Natural killer cell (primary cell): ENCODE results near the gene CSNK2A3. TPM values are rescaled to one million over a fixed set of nuclear protein-coding genes. Genes with fewer than 3 reads are reported as not detected.

Experiments used
- ATAC-seq, 3 donors: fragments of 150-1000 bp in 2 of 3; fragments of 200-7000 bp in 1 of 3; cut with Tn5 transposase; 1 replicate in 1 of 3; 2 replicates in 2 of 3; pipeline ENCODE4 v1.10.0; 2021; ENCODE audit warnings: mild to moderate bottlenecking in 2 of 3, moderate library complexity in 2 of 3
- DNase-seq, 2 donors: peaks; one replicate each; pipeline versions ENCODE4 v3.0.0 to v3.0.0-alpha.2; 2013 to 2021; ENCODE audit warnings: mixed read lengths in 1 of 2
- H3K27ac ChIP-seq: one replicate; pipeline ENCODE4 v1.5.1; 2013; ENCODE audit warnings: mild to moderate bottlenecking, low read length
- H3K27me3 ChIP-seq: one replicate; pipeline ENCODE4 v1.6.1; 2013; ENCODE audit warnings: low read length; ENCODE audit not compliant: control insufficient read depth, insufficient read depth
- H3K36me3 ChIP-seq: one replicate; pipeline ENCODE4 v1.6.1; 2013; ENCODE audit warnings: low read length; ENCODE audit not compliant: control insufficient read depth, insufficient read depth
- H3K4me1 ChIP-seq: one replicate; pipeline ENCODE4 v1.6.1; 2013; ENCODE audit warnings: low read length; ENCODE audit not compliant: control insufficient read depth, insufficient read depth
- H3K4me3 ChIP-seq: one replicate; pipeline ENCODE4 v1.5.1; 2013; ENCODE audit warnings: low read length
- H3K9me3 ChIP-seq: one replicate; pipeline ENCODE4 v1.6.1; 2013; ENCODE audit warnings: low read length; ENCODE audit not compliant: control insufficient read depth, insufficient read depth
- H3K27ac Mint-ChIP-seq, 2 donors: one replicate each; pipeline ENCODE4 v1.8.0; 2022; ENCODE audit warnings: mild to moderate bottlenecking in 2 of 2, mixed read lengths in 2 of 2, moderate library complexity in 1 of 2
- H3K27me3 Mint-ChIP-seq, 2 donors: one replicate each; pipeline ENCODE4 v1.8.0; 2022; ENCODE audit warnings: low read depth in 2 of 2, mixed read lengths in 2 of 2
- H3K36me3 Mint-ChIP-seq: one replicate; pipeline ENCODE4 v1.8.0; 2022; ENCODE audit warnings: mixed read lengths
- H3K4me1 Mint-ChIP-seq, 2 donors: one replicate each; pipeline ENCODE4 v1.8.0; 2022; ENCODE audit warnings: mixed read lengths in 2 of 2
- H3K4me3 Mint-ChIP-seq: one replicate; pipeline ENCODE4 v1.8.0; 2022; ENCODE audit warnings: mild to moderate bottlenecking, moderate library complexity, mixed read lengths
- H3K9me3 Mint-ChIP-seq, 2 donors: one replicate each; pipeline ENCODE4 v1.8.0; 2022; ENCODE audit warnings: mixed read lengths in 2 of 2
- WGBS: methylation state at CpG from one replicate; pipeline ENCODE4 v1.1.7; 2013; ENCODE audit warnings: missing lambda C conversion rate; ENCODE audit not compliant: insufficient coverage; 5-methylcytosine and 5-hydroxymethylcytosine counted together
- intact Hi-C: fragments of 100-400 bp; cut with micrococcal nuclease; formaldehyde crosslinking; loops from one replicate; pipeline ENCODE4 v1.14.2; 2022
- total RNA-seq, 4 donors: library from RNA; stranded (reverse); fragments of 120-200 nt in 1 of 4; gene quantifications; one replicate each; pipeline versions ENCODE4 v1.2.3 to v1.2.4, GENCODE V29; 2013 to 2022
- TF ChIP-seq, protein P1 (sequence below): fragments of 200-600 bp; IDR thresholded peaks from one replicate; pipeline ENCODE4 v1.8.0; 2022; ENCODE audit warnings: antibody characterized with exemption

Gene CSNK2A3
- total RNA-seq, 3 donors from 2014 or later (not counting 1 experiment from before 2014, with no cell fraction given) = 0.33 to 1.1 TPM; not detected in 1

DNA sequence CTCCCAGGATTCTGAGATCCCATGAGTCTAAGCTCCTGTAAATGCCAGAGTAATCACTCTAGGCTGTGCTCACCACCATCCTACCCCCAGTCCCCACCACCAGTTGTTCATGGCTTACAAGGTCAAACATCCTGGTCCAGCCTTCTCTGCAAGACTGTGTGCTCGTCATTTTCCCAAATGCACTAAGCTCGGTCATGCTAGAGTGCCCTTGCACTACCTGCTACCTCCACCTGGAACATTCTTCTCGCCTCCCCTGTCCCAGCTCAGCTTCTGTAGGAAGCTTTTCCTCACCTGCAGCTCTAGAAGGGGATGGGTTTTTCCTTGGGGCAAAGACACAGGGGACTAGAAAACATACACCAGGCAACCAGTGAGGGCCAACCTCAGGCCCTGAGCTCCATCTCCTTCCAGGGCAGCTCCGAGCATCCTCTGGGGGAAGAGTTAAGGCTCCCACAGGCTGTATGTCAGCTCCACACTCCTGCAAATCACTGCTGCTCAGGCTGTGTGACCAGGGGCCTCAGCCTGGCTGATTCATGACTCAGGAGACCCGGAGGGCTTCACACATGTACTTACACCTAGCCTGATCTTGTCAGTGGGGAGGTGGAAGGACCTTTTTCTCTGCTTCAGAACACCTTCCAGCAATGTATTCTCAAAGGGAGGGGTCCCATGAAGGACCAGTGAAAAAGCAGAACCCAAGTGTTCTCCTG is 37.2 kb upstream of the CSNK2A3 start:
- 78% methylated on average over 5 of the region's 5 CpGs for WGBS
- Histone ChIP-seq H3K36me3 (no peaks in the 10 kb centered on the region), H3K27me3 (no peaks in the 10 kb centered on the region), H3K9me3 (no peaks in the 10 kb centered on the region), H3K4me1 (no peaks in the 10 kb centered on the region), H3K27ac (no peak overlapping the region), H3K4me3 (no peak overlapping the region)
- intact Hi-C loops = no loop called here
- TF ChIP-seq, protein P1, sequence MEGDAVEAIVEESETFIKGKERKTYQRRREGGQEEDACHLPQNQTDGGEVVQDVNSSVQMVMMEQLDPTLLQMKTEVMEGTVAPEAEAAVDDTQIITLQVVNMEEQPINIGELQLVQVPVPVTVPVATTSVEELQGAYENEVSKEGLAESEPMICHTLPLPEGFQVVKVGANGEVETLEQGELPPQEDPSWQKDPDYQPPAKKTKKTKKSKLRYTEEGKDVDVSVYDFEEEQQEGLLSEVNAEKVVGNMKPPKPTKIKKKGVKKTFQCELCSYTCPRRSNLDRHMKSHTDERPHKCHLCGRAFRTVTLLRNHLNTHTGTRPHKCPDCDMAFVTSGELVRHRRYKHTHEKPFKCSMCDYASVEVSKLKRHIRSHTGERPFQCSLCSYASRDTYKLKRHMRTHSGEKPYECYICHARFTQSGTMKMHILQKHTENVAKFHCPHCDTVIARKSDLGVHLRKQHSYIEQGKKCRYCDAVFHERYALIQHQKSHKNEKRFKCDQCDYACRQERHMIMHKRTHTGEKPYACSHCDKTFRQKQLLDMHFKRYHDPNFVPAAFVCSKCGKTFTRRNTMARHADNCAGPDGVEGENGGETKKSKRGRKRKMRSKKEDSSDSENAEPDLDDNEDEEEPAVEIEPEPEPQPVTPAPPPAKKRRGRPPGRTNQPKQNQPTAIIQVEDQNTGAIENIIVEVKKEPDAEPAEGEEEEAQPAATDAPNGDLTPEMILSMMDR = no peak
- H3K4me1 Mint-ChIP-seq = peaks cover 0 to 8% of the 10 kb centered on the region in 2 donors
- no peak for DNase-seq
- H3K27me3 Mint-ChIP-seq = peaks cover 0 to 6% of the 10 kb centered on the region in 2 donors
- no peaks in the 10 kb centered on the region for H3K36me3 Mint-ChIP-seq
- H3K27ac Mint-ChIP-seq = no peak overlapping the region
- H3K4me3 Mint-ChIP-seq = no peak overlapping the region
- ATAC-seq = no peak
- H3K9me3 Mint-ChIP-seq = no peaks in the 10 kb centered on the region

GRCh38 chr11:11389238-11389637 is 36.2 kb upstream of the CSNK2A3 start:
- Histone ChIP-seq H3K9me3 (no peaks in the 10 kb centered on the region), H3K4me1 (no peaks in the 10 kb centered on the region), H3K27me3 (no peaks in the 10 kb centered on the region), H3K4me3 (no peak overlapping the region), H3K36me3 (no peaks in the 10 kb centered on the region), H3K27ac (no peak overlapping the region)
- DNase-seq (no peak), ATAC-seq (no peak)
- 86% methylated on average over 4 of the region's 4 CpGs for WGBS
- TF ChIP-seq, protein P1 = no peak
- intact Hi-C loops = no loop called here
- H3K27ac Mint-ChIP-seq = no peak overlapping the region
- no peak overlapping the region for H3K4me3 Mint-ChIP-seq
- no peaks in the 10 kb centered on the region for H3K36me3 Mint-ChIP-seq
- H3K27me3 Mint-ChIP-seq = peaks cover 0 to 6% of the 10 kb centered on the region in 2 donors
- H3K4me1 Mint-ChIP-seq = peaks cover 0 to 8% of the 10 kb centered on the region in 2 donors
- no peaks in the 10 kb centered on the region for H3K9me3 Mint-ChIP-seq

DNA sequence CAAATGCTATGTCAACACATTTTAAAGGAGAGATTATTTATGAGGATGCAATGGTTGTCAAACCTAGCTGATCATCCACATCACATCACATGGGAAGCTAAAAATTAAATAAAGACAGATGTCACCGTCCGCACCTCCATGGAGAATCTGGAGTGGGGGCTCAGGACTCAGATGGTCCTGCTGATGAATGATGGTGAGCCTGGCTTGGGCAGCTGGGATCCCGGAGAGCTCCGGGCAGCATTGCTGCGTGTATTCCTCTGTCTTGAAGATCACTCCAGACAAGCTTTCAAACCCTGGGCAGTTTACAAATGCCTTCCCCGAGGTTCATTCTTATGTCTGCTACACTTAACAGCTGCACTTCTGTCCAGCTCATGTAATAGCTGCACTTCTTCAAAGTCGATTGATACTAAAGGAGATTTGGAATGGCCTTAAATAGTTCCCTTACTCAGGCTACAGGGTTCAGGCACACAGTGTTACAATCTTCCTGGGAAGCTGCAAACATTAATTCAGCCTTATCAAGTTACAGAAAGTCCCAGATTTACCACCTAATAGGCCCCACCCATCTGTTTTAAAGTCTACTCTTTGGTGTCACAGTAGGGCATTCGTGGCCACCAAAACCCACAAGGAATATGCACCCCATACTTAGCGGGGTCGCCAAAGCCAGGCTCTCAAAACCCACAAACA is 34.7 kb upstream of the CSNK2A3 start:
- no peak for ATAC-seq
- intact Hi-C loops = no loop called here
- no peaks in the 10 kb centered on the region for H3K9me3 ChIP-seq
- whole genome bisulfite sequencing = 67% methylated on average over 10 of the region's 10 CpGs
- TF ChIP-seq, protein P1 = no peak
- Mint-ChIP-seq H3K4me3 (no peak overlapping the region), H3K4me1 (peaks cover 0 to 8% of the 10 kb centered on the region in 2 donors), H3K27ac (no peak overlapping the region), H3K27me3 (peaks cover 4 to 5% of the 10 kb centered on the region in 2 donors), H3K9me3 (no peaks in the 10 kb centered on the region), H3K36me3 (no peaks in the 10 kb centered on the region)
- no peak overlapping the region for H3K27ac ChIP-seq
- no peak for DNase-seq
- no peaks in the 10 kb centered on the region for H3K36me3 ChIP-seq
- no peaks in the 10 kb centered on the region for H3K4me1 ChIP-seq
- H3K27me3 ChIP-seq = no peaks in the 10 kb centered on the region
- H3K4me3 ChIP-seq = no peak overlapping the region
